ENCODE results near the gene UGT1A5. TPM values are rescaled to one million over a fixed set of nuclear protein-coding genes. Genes with fewer than 3 reads are reported as not detected.
A peak's percentile ranks its signal among the peaks of the same experiment; 100 is the strongest.

UGT1A5 gene
- polyA plus RNA-seq, 1 donor (not counting 4 experiments of a cell fraction or from before 2014, with no cell fraction given) = 1.3 TPM

DNA sequence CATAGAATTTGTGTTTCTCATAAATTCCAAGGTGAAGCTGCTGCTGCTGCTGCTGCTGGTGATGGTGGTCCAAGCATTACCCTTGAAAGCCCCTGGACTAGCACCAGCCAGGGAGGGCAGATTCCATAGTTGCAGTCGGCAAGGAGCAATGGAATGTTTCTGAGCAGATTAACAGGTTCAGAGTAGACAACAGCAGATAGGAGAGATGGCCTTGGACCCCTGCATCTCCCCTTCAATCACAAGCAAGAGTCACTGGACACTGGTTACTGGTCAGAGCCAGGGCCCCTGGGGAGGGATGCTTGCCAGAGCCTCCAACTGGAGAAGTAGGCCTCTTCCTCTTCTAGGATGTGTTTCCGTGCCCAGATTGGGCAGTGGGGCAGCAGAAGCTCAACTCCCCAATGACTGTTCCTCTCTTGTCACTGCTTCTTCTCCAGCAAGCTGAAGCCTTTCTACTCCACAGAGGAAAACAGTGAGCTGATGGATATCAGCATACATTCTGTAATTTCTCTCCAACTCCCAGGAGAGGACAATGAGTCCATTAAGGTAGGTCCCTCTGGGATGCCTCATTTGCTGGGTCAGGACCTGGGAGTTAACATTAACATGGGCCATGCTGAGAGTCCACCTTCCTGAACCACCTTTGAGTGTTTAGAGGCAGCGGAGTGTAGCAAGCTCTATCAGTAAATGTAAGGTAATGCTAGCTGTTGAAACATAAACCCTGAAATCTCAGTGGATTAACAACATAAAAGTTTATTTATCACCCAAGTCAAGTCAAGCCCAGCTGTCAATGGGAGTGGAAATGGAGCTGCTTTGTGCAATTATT is 100.7 kb downstream of the UGT1A5 start:
- Histone ChIP-seq H3K36me3 (ENCODE audit: control insufficient read depth in 2 of 2, extremely low read depth in 1 of 2, insufficient read depth in 2 of 2, low read length in 2 of 2) (no peaks in the 10 kb centered on the region), H3K4me3 (ENCODE audit: control insufficient read depth in 2 of 3, extremely low read depth in 1 of 3, insufficient read depth in 2 of 3, low read depth in 1 of 3, low read length in 3 of 3) (no peak overlapping the region), H3K27ac (ENCODE audit: control insufficient read depth, insufficient read depth, low read length) (no peak overlapping the region), H3K9ac (ENCODE audit: control insufficient read depth, extremely low read depth, insufficient read depth, low read length) (no peak overlapping the region), H4K20me1 (ENCODE audit: control insufficient read depth, extremely low read depth, insufficient read depth, low read length) (no peaks in the 10 kb centered on the region), H3K79me2 (ENCODE audit: control insufficient read depth, insufficient read depth, low read length) (no peaks in the 10 kb centered on the region), H2AFZ (ENCODE audit: control insufficient read depth, low read length) (no peak overlapping the region), H3K4me1 (ENCODE audit: control insufficient read depth, extremely low read depth, insufficient read depth, low read length) (no peaks in the 10 kb centered on the region), H3K9me1 (ENCODE audit: control insufficient read depth, extremely low read depth, insufficient read depth, low read length) (no peaks in the 10 kb centered on the region), H3K9me3 (ENCODE audit: control insufficient read depth, low read depth, low read length) (no peaks in the 10 kb centered on the region), H3K4me2 (ENCODE audit: control insufficient read depth, extremely low read depth, insufficient read depth, low read depth, low read length) (no peak overlapping the region), H3K27me3 (ENCODE audit: control insufficient read depth, extremely low read depth, insufficient read depth, low read length) (peaks cover 8% of the 10 kb centered on the region)
- dilution Hi-C loops (cut with MboI; ENCODE audit: extremely low pct_ligation_motif_present, low sequenced_read_pairs) = no loop called here
- TF ChIP-seq, protein P1, sequence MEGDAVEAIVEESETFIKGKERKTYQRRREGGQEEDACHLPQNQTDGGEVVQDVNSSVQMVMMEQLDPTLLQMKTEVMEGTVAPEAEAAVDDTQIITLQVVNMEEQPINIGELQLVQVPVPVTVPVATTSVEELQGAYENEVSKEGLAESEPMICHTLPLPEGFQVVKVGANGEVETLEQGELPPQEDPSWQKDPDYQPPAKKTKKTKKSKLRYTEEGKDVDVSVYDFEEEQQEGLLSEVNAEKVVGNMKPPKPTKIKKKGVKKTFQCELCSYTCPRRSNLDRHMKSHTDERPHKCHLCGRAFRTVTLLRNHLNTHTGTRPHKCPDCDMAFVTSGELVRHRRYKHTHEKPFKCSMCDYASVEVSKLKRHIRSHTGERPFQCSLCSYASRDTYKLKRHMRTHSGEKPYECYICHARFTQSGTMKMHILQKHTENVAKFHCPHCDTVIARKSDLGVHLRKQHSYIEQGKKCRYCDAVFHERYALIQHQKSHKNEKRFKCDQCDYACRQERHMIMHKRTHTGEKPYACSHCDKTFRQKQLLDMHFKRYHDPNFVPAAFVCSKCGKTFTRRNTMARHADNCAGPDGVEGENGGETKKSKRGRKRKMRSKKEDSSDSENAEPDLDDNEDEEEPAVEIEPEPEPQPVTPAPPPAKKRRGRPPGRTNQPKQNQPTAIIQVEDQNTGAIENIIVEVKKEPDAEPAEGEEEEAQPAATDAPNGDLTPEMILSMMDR (optimal IDR thresholded peaks at IDR 0.05 in 1 of 3, IDR thresholded peaks at IDR 0.05 in 1 of 3, conservative IDR thresholded peaks at IDR 0.05 in 1 of 3; ENCODE audit: extremely low read depth in 1 of 3, insufficient read depth in 2 of 3, low read length in 3 of 3) = no peak
- no peak for TF ChIP-seq EZH2 (IDR thresholded peaks at IDR 0.05; ENCODE audit: low read length)
- FAIRE-seq (no peak), DNase-seq (ENCODE audit: low read depth, low spot score) (no peak)

DNA sequence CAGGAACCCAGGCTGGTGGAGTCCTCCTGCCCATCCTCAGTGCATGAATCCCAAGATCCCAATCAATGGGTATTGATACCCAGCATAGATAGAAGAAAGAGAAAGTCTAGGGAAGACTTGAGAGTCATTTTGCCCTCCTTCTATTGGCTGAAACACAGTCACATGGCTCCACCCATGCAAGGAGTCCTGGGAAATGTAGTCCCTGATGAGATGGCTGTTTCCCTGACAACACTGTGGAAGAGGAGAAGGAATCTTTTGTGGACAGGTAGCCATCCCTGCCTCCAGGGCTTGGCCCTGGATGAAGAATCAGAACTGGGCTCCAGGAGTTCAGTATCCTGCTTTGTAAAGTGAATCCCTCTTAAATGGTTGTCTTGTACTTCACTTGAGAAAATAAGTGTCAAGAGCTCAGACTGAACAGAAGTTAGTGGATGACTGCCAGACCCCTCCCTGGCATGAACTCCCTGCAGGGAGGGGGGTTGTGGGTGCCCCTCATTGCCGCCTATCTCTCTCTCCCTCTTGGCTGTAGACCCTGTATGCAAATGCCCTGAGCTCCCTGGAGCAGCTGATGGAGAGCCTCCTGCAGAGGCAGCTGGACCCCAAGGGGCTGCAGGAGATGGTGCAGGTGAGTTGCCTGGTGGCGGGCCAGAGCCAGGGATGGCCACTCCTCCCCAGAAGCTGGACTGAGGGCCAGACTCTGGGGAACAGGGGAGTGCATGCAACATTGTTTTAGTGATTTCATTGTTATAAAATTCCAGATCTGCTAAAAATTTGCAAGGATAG is 101.5 kb downstream of the UGT1A5 start:
- FAIRE-seq (peak; percentile 23), DNase-seq (ENCODE audit: low read depth, low spot score) (no peak)
- H3K79me2 ChIP-seq (ENCODE audit: control insufficient read depth, insufficient read depth, low read length) = no peaks in the 10 kb centered on the region
- no peak for TF ChIP-seq EZH2 (IDR thresholded peaks at IDR 0.05; ENCODE audit: low read length)
- TF ChIP-seq, protein P1 (optimal IDR thresholded peaks at IDR 0.05 in 1 of 3, IDR thresholded peaks at IDR 0.05 in 1 of 3, conservative IDR thresholded peaks at IDR 0.05 in 1 of 3; ENCODE audit: extremely low read depth in 1 of 3, insufficient read depth in 2 of 3, low read length in 3 of 3) = no peak
- H3K4me2 ChIP-seq (ENCODE audit: control insufficient read depth, extremely low read depth, insufficient read depth, low read depth, low read length) = no peak overlapping the region
- no peaks in the 10 kb centered on the region for H3K4me1 ChIP-seq (ENCODE audit: control insufficient read depth, extremely low read depth, insufficient read depth, low read length)
- H3K36me3 ChIP-seq (ENCODE audit: control insufficient read depth in 2 of 2, extremely low read depth in 1 of 2, insufficient read depth in 2 of 2, low read length in 2 of 2) = no peaks in the 10 kb centered on the region
- H3K9me3 ChIP-seq (ENCODE audit: control insufficient read depth, low read depth, low read length) = no peaks in the 10 kb centered on the region
- dilution Hi-C loops (cut with MboI; ENCODE audit: extremely low pct_ligation_motif_present, low sequenced_read_pairs) = no loop called here
- no peaks in the 10 kb centered on the region for H4K20me1 ChIP-seq (ENCODE audit: control insufficient read depth, extremely low read depth, insufficient read depth, low read length)
- no peak overlapping the region for H2AFZ ChIP-seq (ENCODE audit: control insufficient read depth, low read length)
- H3K9ac ChIP-seq (ENCODE audit: control insufficient read depth, extremely low read depth, insufficient read depth, low read length) = no peak overlapping the region
- H3K4me3 ChIP-seq (ENCODE audit: control insufficient read depth in 2 of 3, extremely low read depth in 1 of 3, insufficient read depth in 2 of 3, low read depth in 1 of 3, low read length in 3 of 3) = no peak overlapping the region
- H3K27ac ChIP-seq (ENCODE audit: control insufficient read depth, insufficient read depth, low read length) = no peak overlapping the region
- H3K9me1 ChIP-seq (ENCODE audit: control insufficient read depth, extremely low read depth, insufficient read depth, low read length) = no peaks in the 10 kb centered on the region
- peaks cover 8% of the 10 kb centered on the region for H3K27me3 ChIP-seq (ENCODE audit: control insufficient read depth, extremely low read depth, insufficient read depth, low read length)

Data from keratinocyte (primary cell).